DMS114 treated with DMSO at 0.1 percent for 48 hours (cell line): Measurements from ENCODE around the gene TMEM106B.

Experiments
- DNase-seq: peaks from one replicate; lab custom pipeline; 2025; ENCODE audit not compliant: unreplicated experiment; lab: John Stamatoyannopoulos, UW

Gene TMEM106B

GRCh38 chr7:12226756-12227155, 15.7 kb downstream of the TMEM106B start:
- DNase-seq = no peak

- no peak for DNase-seq
Observed at GRCh38 chr7:12228024-12228423, 16.9 kb downstream of the TMEM106B start.

- no peak for DNase-seq
Observed at GRCh38 chr7:12229046-12229445, 18.0 kb downstream of the TMEM106B start.

- DNase-seq = no peak
Observed at GRCh38 chr7:12231097-12231496, 20.0 kb downstream of the TMEM106B start.

- no peak for DNase-seq
Observed at GRCh38 chr7:12233175-12233574, 22.1 kb downstream of the TMEM106B start.

- DNase-seq = no peak
Observed at GRCh38 chr7:12234334-12234865, 23.3 kb downstream of the TMEM106B start.

GRCh38 chr7:12235970-12236369, 24.9 kb downstream of the TMEM106B start:
- no peak for DNase-seq

GRCh38 chr7:12237007-12237406, 25.9 kb downstream of the TMEM106B start:
- DNase-seq = no peak

GRCh38 chr7:12239806-12240205, 28.7 kb downstream of the TMEM106B start:
- no peak for DNase-seq

- DNase-seq = no peak
Observed at GRCh38 chr7:12244129-12244528, 33.0 kb downstream of the TMEM106B start.

GRCh38 chr7:12244694-12245093, 33.6 kb downstream of the TMEM106B start:
- DNase-seq = no peak

- DNase-seq = no peak
Observed at GRCh38 chr7:12249706-12250105, 38.6 kb downstream of the TMEM106B start.

GRCh38 chr7:12250232-12250631, 39.1 kb downstream of the TMEM106B start:
- DNase-seq = no peak

- DNase-seq = no peak
Observed at GRCh38 chr7:12256090-12256489, 45.0 kb downstream of the TMEM106B start.

GRCh38 chr7:12257582-12257981, 46.5 kb downstream of the TMEM106B start:
- DNase-seq = no peak

GRCh38 chr7:12258074-12258473, 47.0 kb downstream of the TMEM106B start:
- DNase-seq = no peak

GRCh38 chr7:12267542-12267941, 56.4 kb downstream of the TMEM106B start:
- DNase-seq = no peak

- DNase-seq = no peak
Observed at GRCh38 chr7:12269100-12269895, 58.2 kb downstream of the TMEM106B start.

GRCh38 chr7:12281038-12281437, 69.9 kb downstream of the TMEM106B start:
- DNase-seq = no peak

GRCh38 chr7:12287901-12288300, 76.8 kb downstream of the TMEM106B start:
- no peak for DNase-seq

GRCh38 chr7:12289996-12290395, 78.9 kb downstream of the TMEM106B start:
- DNase-seq = no peak

- DNase-seq = no peak
Observed at GRCh38 chr7:12290761-12291160, 79.7 kb downstream of the TMEM106B start.

GRCh38 chr7:12291870-12292269, 80.8 kb downstream of the TMEM106B start:
- no peak for DNase-seq
